ENCODE measurements around the gene ELF1. TPM values are rescaled to one million over a fixed set of nuclear protein-coding genes. Genes with fewer than 3 reads are reported as not detected.
"Not testable (repeated sequence)": the region's sequence is repeated elsewhere in the genome, so short reads cannot be mapped to it uniquely, and the experiment has no call there.

Gene ELF1
- total RNA-seq, 5 donors from 2014 or later (not counting 1 experiment from before 2014, with no cell fraction given): 133 to 221 (median 146) TPM

DNA sequence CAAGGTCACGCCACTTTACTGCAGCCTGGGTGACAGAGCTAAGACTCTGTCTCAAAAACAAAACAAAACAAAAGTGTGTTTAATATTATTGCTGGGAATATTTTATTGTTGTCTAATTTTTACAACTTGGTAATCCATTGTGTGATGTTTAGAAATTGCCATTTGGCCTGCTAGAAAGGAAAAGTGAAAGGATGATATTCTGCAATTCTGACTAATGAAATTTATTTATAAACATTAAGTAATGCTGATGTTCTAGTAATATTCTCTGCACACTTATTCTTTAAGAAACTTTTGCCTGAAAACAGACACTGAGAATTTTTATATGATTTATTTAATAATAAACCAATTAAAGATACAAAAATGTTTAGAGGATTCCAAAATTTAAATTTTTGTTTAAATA, 87.4 kb downstream of the ELF1 start:
- Histone ChIP-seq H3K9me3 (no peaks in the 10 kb centered on the region), H3K27ac (ENCODE audit: low read length) (no peak overlapping the region), H3K4me3 (ENCODE audit: control insufficient read depth in 1 of 2, extremely low read depth in 1 of 2, low read length in 1 of 2) (no peak overlapping the region), H3K4me1 (ENCODE audit: control insufficient read depth in 1 of 2, extremely low read depth in 1 of 2, insufficient read depth in 2 of 2, low read length in 2 of 2) (peaks cover 0 to 11% of the 10 kb centered on the region in 2 experiments), H3K27me3 (replicated peaks in 1 of 2; ENCODE audit: control insufficient read depth in 2 of 2, extremely low read depth in 1 of 2, insufficient read depth in 2 of 2, low read length in 1 of 2) (no peaks in the 10 kb centered on the region), H3K36me3 (ENCODE audit: control insufficient read depth in 2 of 2, extremely low read depth in 1 of 2, insufficient read depth in 1 of 2, low read length in 1 of 2) (peaks cover 0 to 49% of the 10 kb centered on the region in 2 donors)
- H3K4me1 Mint-ChIP-seq: peaks cover 30 to 42% (median 39%) of the 10 kb centered on the region in 3 donors
- WGBS (ENCODE audit: insufficient coverage): no CpG with 5 or more reads among the region's 1 CpG
- ChIA-PET POLR2A (no interaction called here), CTCF (interaction anchor here in 1 of 2 donors (0.6 kb wide), 1 partner anchor 26 kb away, joined by 4 read pairs; no protein-coding TSS in a partner anchor)
- DNase-seq (no peak), ATAC-seq (replicated peaks in 1 of 4) (no peak)
- H3K27ac Mint-ChIP-seq: no peak overlapping the region
- peaks cover 43% of the 10 kb centered on the region for H3K36me3 Mint-ChIP-seq
- no peaks in the 10 kb centered on the region for H3K9me3 Mint-ChIP-seq
- no peaks in the 10 kb centered on the region for H3K27me3 Mint-ChIP-seq
- no peak overlapping the region for H3K4me3 Mint-ChIP-seq

DNA sequence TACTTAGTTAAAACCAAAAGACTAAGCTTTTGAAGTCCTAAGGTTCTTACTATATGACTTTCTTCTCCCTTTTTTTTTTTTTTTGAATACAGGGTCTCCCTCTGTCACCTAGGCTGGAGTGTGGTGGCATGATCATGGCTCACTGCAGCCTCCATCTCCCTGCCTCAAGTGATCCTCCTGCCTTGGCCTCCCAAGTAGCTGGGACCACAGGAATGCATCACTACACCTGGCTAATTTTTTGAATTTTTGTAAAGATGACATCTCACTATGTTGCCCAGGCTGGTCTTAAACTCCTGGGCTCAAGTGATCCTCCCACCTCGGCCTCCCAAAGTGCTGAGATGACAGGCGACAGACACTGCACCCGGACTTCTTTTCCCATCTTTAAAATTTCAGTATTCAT, 89.2 kb downstream of the ELF1 start:
- Histone ChIP-seq H3K36me3 (ENCODE audit: control insufficient read depth in 2 of 2, extremely low read depth in 1 of 2, insufficient read depth in 1 of 2, low read length in 1 of 2) (peaks cover 0 to 36% of the 10 kb centered on the region in 2 donors), H3K27ac (ENCODE audit: low read length) (peak overlapping the region; percentile 44)
- ChIA-PET CTCF (interaction anchor here in 1 of 2 donors (1.2 kb wide), 1 partner anchor 44 kb away, joined by 3 read pairs; no protein-coding TSS in a partner anchor), POLR2A (interaction anchor here in 1 of 2 donors (0.6 kb wide), 1 partner anchor 82 kb away, joined by 6 read pairs; no protein-coding TSS in a partner anchor)
- Mint-ChIP-seq H3K27ac (peak overlapping the region; percentile 28 to 43), H3K4me1 (peaks cover 25 to 29% (median 27%) of the 10 kb centered on the region in 3 donors), H3K36me3 (peaks cover 34% of the 10 kb centered on the region)
- no CpG with 5 or more reads among the region's 3 CpGs for WGBS (ENCODE audit: insufficient coverage)
- ATAC-seq (replicated peaks in 1 of 4); H3K4me1 ChIP-seq (ENCODE audit: control insufficient read depth in 1 of 2, extremely low read depth in 1 of 2, insufficient read depth in 2 of 2, low read length in 2 of 2); H3K4me3 Mint-ChIP-seq; H3K9me3 ChIP-seq; H3K27me3 Mint-ChIP-seq; H3K4me3 ChIP-seq (ENCODE audit: control insufficient read depth in 1 of 2, extremely low read depth in 1 of 2, low read length in 1 of 2); DNase-seq; H3K9me3 Mint-ChIP-seq; H3K27me3 ChIP-seq (replicated peaks in 1 of 2; ENCODE audit: control insufficient read depth in 2 of 2, extremely low read depth in 1 of 2, insufficient read depth in 2 of 2, low read length in 1 of 2): not testable (repeated sequence)

DNA sequence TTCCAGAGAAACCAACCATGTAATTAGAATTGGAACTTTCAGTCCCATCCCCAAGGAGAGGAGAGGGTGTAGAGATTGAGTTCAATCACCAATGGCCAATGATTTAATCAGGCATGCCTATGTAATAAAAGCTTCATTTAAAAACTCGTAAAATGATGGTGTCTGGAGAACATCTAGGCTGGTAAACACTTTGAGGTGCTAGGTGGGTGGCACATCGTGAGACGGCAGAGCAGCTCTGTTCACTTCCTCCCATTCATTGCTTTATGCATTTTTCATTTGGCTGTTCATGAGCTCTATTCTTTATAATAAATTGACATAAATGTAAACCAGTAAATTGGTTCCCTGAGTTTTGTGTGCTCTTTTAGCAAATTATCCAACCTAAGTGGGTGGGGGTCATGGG, 90.1 kb downstream of the ELF1 start:
- Mint-ChIP-seq H3K27me3 (no peaks in the 10 kb centered on the region), H3K27ac (peak overlapping the region; percentile 65 to 66), H3K9me3 (no peaks in the 10 kb centered on the region), H3K4me1 (peaks cover 19 to 22% (median 21%) of the 10 kb centered on the region in 3 donors), H3K36me3 (peaks cover 32% of the 10 kb centered on the region), H3K4me3 (no peak overlapping the region)
- DNase-seq (no peak), ATAC-seq (replicated peaks in 1 of 4) (peak in 1 of 4 experiments; percentile 19)
- ChIA-PET POLR2A (interaction anchor here in 1 of 2 donors (0.6 kb wide), 1 partner anchor 1278 kb away, joined by 3 read pairs; no protein-coding TSS in a partner anchor), CTCF (interaction anchor here (0.6 to 1.2 kb wide), 2 partner anchors 11 to 45 kb away, joined by 3 to 9 read pairs; no protein-coding TSS in a partner anchor)
- H3K27ac ChIP-seq (ENCODE audit: low read length): peak overlapping the region; percentile 44
- H3K9me3 ChIP-seq: no peaks in the 10 kb centered on the region
- no peak overlapping the region for H3K4me3 ChIP-seq (ENCODE audit: control insufficient read depth in 1 of 2, extremely low read depth in 1 of 2, low read length in 1 of 2)
- peaks cover 0 to 6% of the 10 kb centered on the region in 2 experiments for H3K4me1 ChIP-seq (ENCODE audit: control insufficient read depth in 1 of 2, extremely low read depth in 1 of 2, insufficient read depth in 2 of 2, low read length in 2 of 2)
- H3K27me3 ChIP-seq (replicated peaks in 1 of 2; ENCODE audit: control insufficient read depth in 2 of 2, extremely low read depth in 1 of 2, insufficient read depth in 2 of 2, low read length in 1 of 2): no peaks in the 10 kb centered on the region
- H3K36me3 ChIP-seq (ENCODE audit: control insufficient read depth in 2 of 2, extremely low read depth in 1 of 2, insufficient read depth in 1 of 2, low read length in 1 of 2): peaks cover 0 to 33% of the 10 kb centered on the region in 2 donors
- no CpG with 5 or more reads among the region's 3 CpGs for WGBS (ENCODE audit: insufficient coverage)

DNA sequence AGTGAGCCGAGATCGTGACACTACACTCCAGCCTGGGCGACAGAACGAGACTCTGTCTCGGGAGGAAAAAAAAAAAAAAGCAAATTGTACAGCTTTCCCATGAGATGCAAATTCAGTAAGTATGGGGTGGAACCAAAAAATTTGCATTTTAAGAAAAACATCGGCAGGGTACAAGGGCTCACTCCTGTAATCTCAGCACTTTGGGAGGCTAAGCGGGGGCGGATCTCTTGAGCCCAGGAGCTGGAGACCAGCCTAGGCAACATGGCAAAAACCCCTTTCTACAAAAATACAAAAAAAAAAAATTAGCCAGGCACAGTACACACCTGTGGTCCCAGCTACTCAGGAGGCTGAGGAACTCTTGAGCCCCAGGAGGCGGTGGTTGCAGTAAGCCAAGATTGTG, 91.2 kb downstream of the ELF1 start:
- H3K36me3 ChIP-seq (ENCODE audit: control insufficient read depth in 2 of 2, extremely low read depth in 1 of 2, insufficient read depth in 1 of 2, low read length in 1 of 2): peaks cover 0 to 25% of the 10 kb centered on the region in 2 donors
- no peaks in the 10 kb centered on the region for H3K4me1 ChIP-seq (ENCODE audit: control insufficient read depth in 1 of 2, extremely low read depth in 1 of 2, insufficient read depth in 2 of 2, low read length in 2 of 2)
- ATAC-seq (replicated peaks in 1 of 4): peak in 1 of 4 experiments; percentile 26
- ChIA-PET CTCF (interaction anchor here (0.6 to 0.7 kb wide), 2 partner anchors 14 to 210 kb away, joined by 3 read pairs; no protein-coding TSS in a partner anchor), POLR2A (interaction anchor here (0.7 kb wide), 3 partner anchors 58 to 1344 kb away, joined by 3 to 6 read pairs (median 3); partner anchors contain the start of gene AKAP11 (in 1 of the 2))
- no peaks in the 10 kb centered on the region for H3K27me3 ChIP-seq (replicated peaks in 1 of 2; ENCODE audit: control insufficient read depth in 2 of 2, extremely low read depth in 1 of 2, insufficient read depth in 2 of 2, low read length in 1 of 2)
- no peaks in the 10 kb centered on the region for H3K9me3 ChIP-seq
- Mint-ChIP-seq H3K4me3 (no peak overlapping the region), H3K9me3 (no peaks in the 10 kb centered on the region), H3K4me1 (peaks cover 9 to 12% (median 12%) of the 10 kb centered on the region in 3 donors), H3K27me3 (no peaks in the 10 kb centered on the region), H3K27ac (no peak overlapping the region), H3K36me3 (peaks cover 21% of the 10 kb centered on the region)
- H3K4me3 ChIP-seq (ENCODE audit: control insufficient read depth in 1 of 2, extremely low read depth in 1 of 2, low read length in 1 of 2): no peak overlapping the region
- 88% methylated on average over 6 of the region's 9 CpGs for WGBS (ENCODE audit: insufficient coverage)
- H3K27ac ChIP-seq (ENCODE audit: low read length): no peak overlapping the region
- no peak for DNase-seq

DNA sequence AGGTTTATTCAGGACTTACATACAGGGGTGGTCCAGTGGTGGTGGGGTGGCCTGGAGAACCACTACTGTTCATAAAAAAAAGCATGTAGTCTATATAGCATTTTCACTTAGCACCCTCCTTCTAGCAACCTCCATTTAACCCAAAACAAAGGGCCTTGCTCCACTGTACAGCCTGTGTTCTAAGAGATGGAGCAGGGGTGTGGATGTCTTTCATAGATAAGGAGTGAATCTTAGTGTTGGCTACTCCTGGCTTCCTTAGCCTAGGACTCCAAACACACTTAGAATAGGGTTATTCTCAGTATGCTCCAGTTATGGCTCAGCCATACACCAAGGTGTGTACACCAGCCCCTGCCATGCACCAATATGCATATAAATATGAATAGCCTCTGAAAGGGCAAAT, 95.2 kb downstream of the ELF1 start:
- H3K36me3 Mint-ChIP-seq: peaks cover 2% of the 10 kb centered on the region
- H3K4me3 Mint-ChIP-seq: no peak overlapping the region
- no peak overlapping the region for H3K27ac Mint-ChIP-seq
- CTCF ChIA-PET: no interaction called here
- H3K27me3 Mint-ChIP-seq: no peaks in the 10 kb centered on the region
- no peak overlapping the region for H3K4me3 ChIP-seq (ENCODE audit: control insufficient read depth in 1 of 2, extremely low read depth in 1 of 2, low read length in 1 of 2)
- H3K9me3 Mint-ChIP-seq: no peaks in the 10 kb centered on the region
- H3K27ac ChIP-seq (ENCODE audit: low read length): no peak overlapping the region
- H3K27me3 ChIP-seq (replicated peaks in 1 of 2; ENCODE audit: control insufficient read depth in 2 of 2, extremely low read depth in 1 of 2, insufficient read depth in 2 of 2, low read length in 1 of 2): no peaks in the 10 kb centered on the region
- peaks cover 6 to 16% of the 10 kb centered on the region in 2 experiments for H3K4me1 ChIP-seq (ENCODE audit: control insufficient read depth in 1 of 2, extremely low read depth in 1 of 2, insufficient read depth in 2 of 2, low read length in 2 of 2)
- peaks cover 16 to 24% (median 20%) of the 10 kb centered on the region in 3 donors for H3K4me1 Mint-ChIP-seq
- POLR2A ChIA-PET: no interaction called here
- H3K36me3 ChIP-seq (ENCODE audit: control insufficient read depth in 2 of 2, extremely low read depth in 1 of 2, insufficient read depth in 1 of 2, low read length in 1 of 2): peaks cover 0 to 2% of the 10 kb centered on the region in 2 donors
- DNase-seq: no peak
- no peaks in the 10 kb centered on the region for H3K9me3 ChIP-seq
- no peak for ATAC-seq (replicated peaks in 1 of 4)

DNA sequence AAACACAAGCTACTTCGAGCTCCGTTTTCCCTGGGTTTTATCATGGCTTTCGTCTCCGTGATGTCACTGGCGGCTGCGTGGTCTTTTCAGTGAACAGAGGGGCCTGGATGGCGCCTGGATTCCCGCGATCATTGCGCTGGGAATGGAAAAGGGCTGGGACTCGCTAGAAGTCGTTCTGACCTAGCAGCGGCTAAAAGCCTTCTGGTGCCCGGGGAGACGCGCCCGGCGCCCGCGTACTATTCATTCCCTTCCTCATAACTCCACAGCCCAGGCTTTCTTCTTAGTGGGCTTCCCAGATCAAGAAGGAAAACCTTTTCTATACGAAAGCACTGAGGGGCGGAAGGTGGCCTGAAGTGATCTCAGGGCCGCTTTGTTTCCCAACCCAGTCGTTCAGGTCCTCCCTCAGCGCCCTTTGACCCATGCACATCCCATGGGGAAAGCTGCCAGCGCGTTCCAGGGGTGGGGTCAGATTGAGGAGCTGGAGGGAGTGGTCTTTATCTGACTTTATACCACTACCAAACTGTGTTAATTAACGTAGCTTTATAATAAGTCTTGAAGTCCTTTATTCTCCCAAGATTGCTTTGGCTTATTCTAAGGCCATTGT, 96.6 kb downstream of the ELF1 start:
- Histone ChIP-seq H3K27me3 (replicated peaks in 1 of 2; ENCODE audit: control insufficient read depth in 2 of 2, extremely low read depth in 1 of 2, insufficient read depth in 2 of 2, low read length in 1 of 2) (no peaks in the 10 kb centered on the region), H3K36me3 (ENCODE audit: control insufficient read depth in 2 of 2, extremely low read depth in 1 of 2, insufficient read depth in 1 of 2, low read length in 1 of 2) (peaks cover 0 to 3% of the 10 kb centered on the region in 2 donors), H3K4me3 (ENCODE audit: control insufficient read depth in 1 of 2, extremely low read depth in 1 of 2, low read length in 1 of 2) (no peak overlapping the region), H3K9me3 (no peaks in the 10 kb centered on the region), H3K27ac (ENCODE audit: low read length) (no peak overlapping the region), H3K4me1 (ENCODE audit: control insufficient read depth in 1 of 2, extremely low read depth in 1 of 2, insufficient read depth in 2 of 2, low read length in 2 of 2) (peaks cover 6 to 16% of the 10 kb centered on the region in 2 experiments)
- ATAC-seq (replicated peaks in 1 of 4) (no peak), DNase-seq (no peak)
- POLR2A ChIA-PET: interaction anchor here (0.5 to 1.0 kb wide), 4 partner anchors 12 to 92 kb away, joined by 3 to 4 read pairs (median 4); no protein-coding TSS in a partner anchor
- H3K36me3 Mint-ChIP-seq: no peaks in the 10 kb centered on the region
- H3K9me3 Mint-ChIP-seq: no peaks in the 10 kb centered on the region
- 86% methylated on average over 13 of the region's 28 CpGs for WGBS (ENCODE audit: insufficient coverage)
- peak overlapping the region; percentile 64 to 85 (median 65) for H3K4me3 Mint-ChIP-seq
- H3K27me3 Mint-ChIP-seq: no peaks in the 10 kb centered on the region
- peaks cover 12 to 29% (median 20%) of the 10 kb centered on the region in 3 donors for H3K4me1 Mint-ChIP-seq
- CTCF ChIA-PET: interaction anchor here in 1 of 2 donors (0.6 to 2.2 kb wide), 6 partner anchors 22 to 135 kb away, joined by 3 to 9 read pairs (median 4); partner anchors contain the start of genes ELF1 and SLC25A15
- peak overlapping the region; percentile 31 to 61 for H3K27ac Mint-ChIP-seq
